HCEC 1CT (cell line): ENCODE data around the gene LBHD1.
"Not testable (repeated sequence)": the region's sequence is repeated elsewhere in the genome, so short reads cannot be mapped to it uniquely, and the experiment has no call there.

Experiments
- DNase-seq: peaks from one replicate; pipeline ENCODE4 v3.0.0-alpha.2; 2017

LBHD1 gene

GRCh38 chr11:62671608-62672389, at the start of gene LBHD1, which contains the start of gene UQCC3:
LBHD1 (minus strand) TSS chr11:62672267; CDS start chr11:62670031, 2,236 bp downstream.
UQCC3 (plus strand) TSS chr11:62671673; CDS start chr11:62671746, 73 bp downstream.
- DNase-seq, result peak; percentile 87

GRCh38 chr11:62719302-62719978, 47.4 kb upstream of the LBHD1 start:
- DNase-seq, result no peak

- no peak for DNase-seq
These were observed 44.7 kb upstream of the LBHD1 start for GRCh38 chr11:62716816-62717215.

GRCh38 chr11:62716206-62716605, 44.1 kb upstream of the LBHD1 start:
- DNase-seq, result no peak

- no peak for DNase-seq
These were observed 43.4 kb upstream of the LBHD1 start for GRCh38 chr11:62715150-62716130.

GRCh38 chr11:62713343-62713742, 41.3 kb upstream of the LBHD1 start:
- DNase-seq, result no peak

GRCh38 chr11:62712861-62713260, 40.8 kb upstream of the LBHD1 start:
- DNase-seq, result no peak

GRCh38 chr11:62712276-62712812, 40.3 kb upstream of the LBHD1 start:
- DNase-seq, result no peak

- DNase-seq, result no peak
These were observed 37.9 kb upstream of the LBHD1 start for GRCh38 chr11:62710001-62710345.

- DNase-seq, result peak; percentile 98
These were observed 37.4 kb upstream of the LBHD1 start for GRCh38 chr11:62709247-62710000.

GRCh38 chr11:62708793-62709192, 36.7 kb upstream of the LBHD1 start:
- no peak for DNase-seq

GRCh38 chr11:62708392-62708791, 36.3 kb upstream of the LBHD1 start:
- DNase-seq, result no peak

- no peak for DNase-seq
These were observed 35.3 kb upstream of the LBHD1 start, which contains the start of the genes BSCL2 and GNG3 for GRCh38 chr11:62707277-62707861. BSCL2 (minus strand) TSS chr11:62707424; CDS start chr11:62707195, 229 bp downstream. GNG3 (plus strand) TSS chr11:62707676; CDS start chr11:62708296, 620 bp downstream.

- no peak for DNase-seq
These were observed 34.8 kb upstream of the LBHD1 start for GRCh38 chr11:62706850-62707247.

- peak; percentile 92 for DNase-seq
These were observed 34.1 kb upstream of the LBHD1 start for GRCh38 chr11:62705880-62706849.

- no peak for DNase-seq
These were observed 33.3 kb upstream of the LBHD1 start for GRCh38 chr11:62705413-62705812.

GRCh38 chr11:62703921-62704320, 31.9 kb upstream of the LBHD1 start:
- DNase-seq, result not testable (repeated sequence)

GRCh38 chr11:62702246-62702645, 30.2 kb upstream of the LBHD1 start:
- DNase-seq, result no peak

- peak; percentile 74 for DNase-seq
These were observed 22.5 kb upstream of the LBHD1 start for GRCh38 chr11:62694455-62695167.
